PC-9 (cell line): ENCODE measurements around the gene PFKFB4. TPM values are rescaled to one million over a fixed set of nuclear protein-coding genes. Genes with fewer than 3 reads are reported as not detected.

Source experiments
- BruUV-seq: library from RNA; stranded (reverse); fragments of 400-500 nt; replicated peaks from 2 replicates; lab custom pipeline; 2021; lab: Mats Ljungman, UMichigan
- CTCF ChIA-PET: fragments of 300-600 bp; sonication (Branson Sonifier 250); formaldehyde crosslinking; loops from one replicate; lab custom pipeline; 2022; ENCODE audit warnings: antibody characterized with exemption; lab: Charles Lee
- POLR2A ChIA-PET: fragments of 300-600 bp; sonication (Branson Sonifier 250); formaldehyde crosslinking; loops from one replicate; lab custom pipeline; 2022; ENCODE audit warnings: antibody characterized with exemption; ENCODE audit not compliant: unreplicated experiment; lab: Charles Lee
- DNase-seq, 2 experiments: peaks; one replicate each; pipeline versions ENCODE4 v3.0.0 to v3.0.0-alpha.2; 2015 to 2022; ENCODE audit warnings: mixed read lengths in 1 of 2
- H2AFZ ChIP-seq: fragments of 200-600 bp; sonication (generic); 2 replicates; pipeline ENCODE4 v1.8.1; 2017; ENCODE audit warnings: antibody characterized with exemption
- H3F3A ChIP-seq: fragments of 200-600 bp; sonication (generic); 2 replicates; pipeline ENCODE4 v1.8.1; 2017; ENCODE audit warnings: antibody characterized with exemption, mild to moderate bottlenecking, low read depth; ENCODE audit not compliant: insufficient read depth
- H3K27ac ChIP-seq: fragments of 200-600 bp; sonication (generic); 2 replicates; pipeline ENCODE4 v1.6.1; 2016; ENCODE audit warnings: mixed run types
- H3K27me3 ChIP-seq: fragments of 200-600 bp; sonication (generic); 2 replicates; pipeline ENCODE4 v1.6.1; 2016; ENCODE audit warnings: low read depth, mixed run types; ENCODE audit not compliant: insufficient read depth
- H3K36me3 ChIP-seq: fragments of 200-600 bp; sonication (generic); 2 replicates; pipeline ENCODE4 v1.6.1; 2016; ENCODE audit warnings: low read depth, mixed run types
- H3K4me1 ChIP-seq: fragments of 200-600 bp; sonication (generic); replicated peaks from 2 replicates; pipeline ENCODE4 v1.6.1; 2016; ENCODE audit warnings: mixed run types; ENCODE audit not compliant: insufficient read depth
- H3K4me2 ChIP-seq: fragments of 200-600 bp; sonication (generic); 2 replicates; pipeline ENCODE4 v1.6.1; 2017; ENCODE audit warnings: mixed run types
- H3K4me3 ChIP-seq: fragments of 200-600 bp; sonication (generic); 2 replicates; pipeline ENCODE4 v1.6.1; 2016; ENCODE audit warnings: mixed run types
- H3K79me2 ChIP-seq: fragments of 200-600 bp; sonication (generic); 2 replicates; pipeline ENCODE4 v1.6.1; 2017; ENCODE audit warnings: low read depth, mixed run types
- H3K9me2 ChIP-seq: fragments of 200-600 bp; sonication (generic); 2 replicates; pipeline ENCODE4 v1.8.1; 2017; ENCODE audit warnings: mild to moderate bottlenecking; ENCODE audit not compliant: insufficient read depth
- H3K9me3 ChIP-seq: fragments of 200-600 bp; sonication (generic); 2 replicates; pipeline ENCODE4 v1.8.1; 2016; ENCODE audit warnings: low read depth; ENCODE audit not compliant: insufficient read depth
- H4K20me1 ChIP-seq: fragments of 200-600 bp; sonication (generic); 2 replicates; pipeline ENCODE4 v1.8.1; 2017; ENCODE audit not compliant: insufficient read depth
- CTCF ChIP-seq: fragments of 200-600 bp; sonication (generic); conservative IDR thresholded peaks from 2 replicates; pipeline ENCODE4 v1.6.1; 2017; ENCODE audit warnings: mixed run types, antibody characterized with exemption, mild to moderate bottlenecking, moderate library complexity
- EZH2 ChIP-seq: fragments of 200-600 bp; sonication (generic); IDR thresholded peaks from 2 replicates; pipeline ENCODE4 v1.8.0; 2017; ENCODE audit warnings: antibody characterized with exemption, low read depth
- intact Hi-C: fragments of 100-400 bp; cut with micrococcal nuclease; formaldehyde crosslinking; loops from one replicate; pipeline ENCODE4 v1.10.0; 2022; ENCODE audit not compliant: unreplicated experiment
- total RNA-seq: library from RNA; stranded (reverse); gene quantifications from 2 replicates; pipeline ENCODE4 v1.2.3, GENCODE V29; 2021

PFKFB4 gene
- total RNA-seq, 1 experiment from 2014 or later, result 13.3 TPM

GRCh38 chr3:48568476-48568875 is 11.9 kb upstream of the PFKFB4 start:
- 0 out of 2 replicates have a peak, but pooled peaks cover 6% of the 10 kb centered on the region for H3K4me1 ChIP-seq
- H3K9me2 ChIP-seq, result no peaks in the 10 kb centered on the region
- H3K27ac ChIP-seq, result no peak overlapping the region
- peaks cover 4% of the 10 kb centered on the region; the same call in 1 of the 2 replicates for H3F3A ChIP-seq
- ChIA-PET POLR2A (no interaction called here), CTCF (no interaction called here)
- H2AFZ ChIP-seq, result no peak overlapping the region
- no peak for TF ChIP-seq CTCF
- no peak for TF ChIP-seq EZH2
- no peaks in the 10 kb centered on the region for H3K36me3 ChIP-seq
- no peak overlapping the region for H3K4me3 ChIP-seq
- no peaks in the 10 kb centered on the region for H4K20me1 ChIP-seq
- no peak for DNase-seq
- no peaks in the 10 kb centered on the region for H3K27me3 ChIP-seq
- H3K4me2 ChIP-seq, result no peak overlapping the region
- intact Hi-C loops, result no loop called here
- H3K79me2 ChIP-seq, result no peaks in the 10 kb centered on the region
- no TSS peak for BruUV-seq
- H3K9me3 ChIP-seq, result no peaks in the 10 kb centered on the region

- TF ChIP-seq EZH2 (no peak), CTCF (no peak)
- DNase-seq, result no peak
- Histone ChIP-seq H3K36me3 (no peaks in the 10 kb centered on the region), H2AFZ (no peak overlapping the region), H3K4me2 (no peak overlapping the region), H3K79me2 (no peaks in the 10 kb centered on the region), H3K27ac (no peak overlapping the region), H3K4me1 (0 out of 2 replicates have a peak, but pooled peaks cover 6% of the 10 kb centered on the region), H4K20me1 (no peaks in the 10 kb centered on the region), H3K27me3 (no peaks in the 10 kb centered on the region), H3K9me3 (no peaks in the 10 kb centered on the region), H3K4me3 (no peak overlapping the region), H3F3A (peaks cover 8% of the 10 kb centered on the region; the same call in 1 of the 2 replicates), H3K9me2 (no peaks in the 10 kb centered on the region)
- BruUV-seq, result no TSS peak
- CTCF ChIA-PET, result interaction anchor here (0.7 to 0.8 kb wide), 2 partner anchors 11 to 94 kb away, joined by 4 to 32 read pairs; partner anchors contain the start of gene PFKFB4
- intact Hi-C loops, result no loop called here
- POLR2A ChIA-PET, result no interaction called here
Measured at GRCh38 chr3:48567500-48567899, 10.9 kb upstream of the PFKFB4 start.

GRCh38 chr3:48567090-48567489 is 10.5 kb upstream of the PFKFB4 start:
- no peaks in the 10 kb centered on the region for H3K79me2 ChIP-seq
- ChIA-PET POLR2A (no interaction called here), CTCF (interaction anchor here (0.8 kb wide), 1 partner anchor 10 kb away, joined by 32 read pairs; the partner anchor contains the start of gene PFKFB4)
- H3F3A ChIP-seq, result peaks cover 8% of the 10 kb centered on the region; the same call in 1 of the 2 replicates
- TF ChIP-seq CTCF (no peak), EZH2 (no peak)
- 0 out of 2 replicates have a peak, but pooled peaks cover 6% of the 10 kb centered on the region for H3K4me1 ChIP-seq
- H3K4me3 ChIP-seq, result no peak overlapping the region
- H2AFZ ChIP-seq, result no peak overlapping the region
- DNase-seq, result no peak
- H4K20me1 ChIP-seq, result no peaks in the 10 kb centered on the region
- no peaks in the 10 kb centered on the region for H3K36me3 ChIP-seq
- H3K27ac ChIP-seq, result no peak overlapping the region
- no peak overlapping the region for H3K4me2 ChIP-seq
- no peaks in the 10 kb centered on the region for H3K9me3 ChIP-seq
- H3K9me2 ChIP-seq, result no peaks in the 10 kb centered on the region
- H3K27me3 ChIP-seq, result no peaks in the 10 kb centered on the region
- intact Hi-C loops, result no loop called here
- no TSS peak for BruUV-seq
